ENCODE data around the gene TUBA1C. TPM values are rescaled to one million over a fixed set of nuclear protein-coding genes. Genes with fewer than 3 reads are reported as not detected.

The TUBA1C gene
- total RNA-seq, 1 donor from 2014 or later = 218 TPM

- no peaks in the 10 kb centered on the region for H3K27me3 ChIP-seq
- H3K36me3 ChIP-seq = no peaks in the 10 kb centered on the region
- no peaks in the 10 kb centered on the region for H3K9me3 ChIP-seq
- intact Hi-C loops (cut with DNase I) = no loop called here
- DNase-seq (ENCODE audit: extremely low spot score in 2 of 2) = peak in 1 of 2 donors; percentile 81
- H3K4me3 ChIP-seq = peak overlapping the region; percentile 62 to 73
- no peak overlapping the region for H3K27ac ChIP-seq
- TF ChIP-seq POLR2AphosphoS5 (IDR thresholded peaks at IDR 0.05; ENCODE audit: insufficient read depth in 1 of 2, low read depth in 1 of 2) (no peak), CTCF (IDR thresholded peaks at IDR 0.05) (no peak), POLR2A (IDR thresholded peaks at IDR 0.05) (no peak)
- peaks cover 11% of the 10 kb centered on the region for H3K4me1 ChIP-seq
Measured at GRCh38 chr12:49323524-49324097, 58.7 kb downstream of the TUBA1C start.

Other genes starting within 250 kb of the TUBA1C start
- 67.0 TPM for gene PRKAG1, start 246.3 kb upstream of the TUBA1C start, total RNA-seq
- 38.8 TPM for gene KMT2D, start 204.3 kb upstream of the TUBA1C start, total RNA-seq
- gene RHEBL1, start 195.1 kb upstream of the TUBA1C start, total RNA-seq = 1.7 TPM
- gene DHH, start 170.3 kb upstream of the TUBA1C start, total RNA-seq = 1.5 TPM
- gene LMBR1L, start 154.2 kb upstream of the TUBA1C start, total RNA-seq = 53.3 TPM
- 638 TPM for gene TUBA1B, start 133.7 kb upstream of the TUBA1C start, total RNA-seq
- 236 TPM for gene TUBA1A, start 76.0 kb upstream of the TUBA1C start, total RNA-seq
- 17.2 TPM for gene PRPH, start 30.1 kb downstream of the TUBA1C start, total RNA-seq
- gene TROAP, start 58.2 kb downstream of the TUBA1C start, total RNA-seq = 4.9 TPM
- gene C1QL4, start 72.1 kb downstream of the TUBA1C start, total RNA-seq = 2.0 TPM
- 3.7 TPM for gene DNAJC22, start 81.8 kb downstream of the TUBA1C start, total RNA-seq
- gene SPATS2, start 102.4 kb downstream of the TUBA1C start, total RNA-seq = 28.0 TPM